ENCODE measurements around the gene TRIP12. TPM values are rescaled to one million over a fixed set of nuclear protein-coding genes. Genes with fewer than 3 reads are reported as not detected.

The TRIP12 gene
- total RNA-seq, 1 experiment from 2014 or later: 166 TPM

DNA sequence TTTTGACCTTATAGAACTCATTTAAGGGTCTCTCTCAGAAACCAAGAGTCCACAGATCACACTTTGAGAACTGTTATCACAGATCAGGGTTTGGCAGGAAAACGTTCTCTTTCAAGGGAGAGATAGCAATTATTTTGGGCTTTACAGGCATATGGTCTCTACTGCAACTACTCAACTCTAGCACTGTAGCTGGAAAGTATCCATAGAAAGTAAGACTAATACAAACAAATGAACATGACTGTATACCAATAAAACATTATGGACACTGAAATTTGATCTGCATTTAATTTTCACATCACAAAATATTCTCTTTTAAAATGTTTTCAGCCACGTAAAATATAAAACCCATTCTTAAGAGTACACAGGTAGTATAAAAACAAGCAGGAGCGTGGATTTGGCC, 100.5 kb downstream of the TRIP12 start:
- Histone ChIP-seq H3K79me2 (ENCODE audit: insufficient read depth, low read length) (no peaks in the 10 kb centered on the region), H2BK12ac (ENCODE audit: insufficient read length, low read depth, low read length) (no peak overlapping the region), H3K56ac (ENCODE audit: insufficient read length, low read depth, low read length) (no peak overlapping the region), H4K91ac (ENCODE audit: insufficient read length, low read depth, low read length) (no peak overlapping the region), H3K27ac (ENCODE audit: insufficient read length, low read depth, low read length) (no peak overlapping the region), H3K79me1 (ENCODE audit: insufficient read depth, low read depth, low read length, poor library complexity, severe bottlenecking) (no peaks in the 10 kb centered on the region), H3K4me2 (ENCODE audit: insufficient read depth, insufficient read length, low read length) (no peak overlapping the region), H2BK15ac (ENCODE audit: low read depth, low read length) (no peak overlapping the region), H3K23ac (ENCODE audit: insufficient read length, low read depth, low read length) (no peak overlapping the region), H3K23me2 (ENCODE audit: insufficient read length, low read depth, low read length, poor library complexity, severe bottlenecking) (no peaks in the 10 kb centered on the region), H4K20me1 (ENCODE audit: control insufficient read depth, insufficient read depth, insufficient read length) (no peaks in the 10 kb centered on the region), H3K9ac (ENCODE audit: extremely low read depth, insufficient read length, low read length) (no peak overlapping the region), H3K27me3 (ENCODE audit: insufficient read depth, low read length) (no peaks in the 10 kb centered on the region), H2BK5ac (ENCODE audit: insufficient read length, low read length) (no peak overlapping the region), H3K4me1 (ENCODE audit: insufficient read depth, low read length) (no peaks in the 10 kb centered on the region), H4K8ac (replicated peaks; ENCODE audit: insufficient read length, low read depth, low read length) (no peak overlapping the region), H2AFZ (ENCODE audit: low read length) (no peak overlapping the region), H3K18ac (ENCODE audit: insufficient read length, low read depth, low read length) (no peak overlapping the region), H3K9me3 (ENCODE audit: control insufficient read depth, low read depth, low read length) (no peaks in the 10 kb centered on the region), H3K14ac (ENCODE audit: insufficient read depth, low read length) (no peak overlapping the region), H2AK5ac (ENCODE audit: insufficient read length, low read length) (no peak overlapping the region), H3T11ph (ENCODE audit: low read length) (no peak overlapping the region), H4K5ac (ENCODE audit: insufficient read length, low read depth, low read length) (no peak overlapping the region), H2BK20ac (ENCODE audit: low read depth, low read length, poor library complexity, severe bottlenecking) (no peak overlapping the region), H3K4ac (ENCODE audit: low read depth, low read length) (no peak overlapping the region), H2BK120ac (ENCODE audit: low read depth, low read length, poor library complexity, severe bottlenecking) (no peak overlapping the region)
- 100% methylated on average over 1 of the region's 3 CpGs for WGBS (ENCODE audit: extremely low coverage, insufficient read length, low lambda C conversion rate)
- peaks cover 0 to 4% of the 10 kb centered on the region in 2 experiments; a peak in 1 of 4 replicates for H3K4me1 Mint-ChIP-seq
- 0 out of 7 replicates have a peak overlapping the region, but pooled peaks of 1 of the 3 experiments have one; percentile 32 for H3K27ac Mint-ChIP-seq
- peaks cover 8 to 43% (median 36%) of the 10 kb centered on the region in 3 experiments for H3K36me3 Mint-ChIP-seq (ENCODE audit: insufficient read depth in 1 of 3, low read depth in 3 of 3)
- no peaks in the 10 kb centered on the region for H3K27me3 Mint-ChIP-seq (ENCODE audit: low read depth)
- TF ChIP-seq, protein P1, sequence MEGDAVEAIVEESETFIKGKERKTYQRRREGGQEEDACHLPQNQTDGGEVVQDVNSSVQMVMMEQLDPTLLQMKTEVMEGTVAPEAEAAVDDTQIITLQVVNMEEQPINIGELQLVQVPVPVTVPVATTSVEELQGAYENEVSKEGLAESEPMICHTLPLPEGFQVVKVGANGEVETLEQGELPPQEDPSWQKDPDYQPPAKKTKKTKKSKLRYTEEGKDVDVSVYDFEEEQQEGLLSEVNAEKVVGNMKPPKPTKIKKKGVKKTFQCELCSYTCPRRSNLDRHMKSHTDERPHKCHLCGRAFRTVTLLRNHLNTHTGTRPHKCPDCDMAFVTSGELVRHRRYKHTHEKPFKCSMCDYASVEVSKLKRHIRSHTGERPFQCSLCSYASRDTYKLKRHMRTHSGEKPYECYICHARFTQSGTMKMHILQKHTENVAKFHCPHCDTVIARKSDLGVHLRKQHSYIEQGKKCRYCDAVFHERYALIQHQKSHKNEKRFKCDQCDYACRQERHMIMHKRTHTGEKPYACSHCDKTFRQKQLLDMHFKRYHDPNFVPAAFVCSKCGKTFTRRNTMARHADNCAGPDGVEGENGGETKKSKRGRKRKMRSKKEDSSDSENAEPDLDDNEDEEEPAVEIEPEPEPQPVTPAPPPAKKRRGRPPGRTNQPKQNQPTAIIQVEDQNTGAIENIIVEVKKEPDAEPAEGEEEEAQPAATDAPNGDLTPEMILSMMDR (conservative IDR thresholded peaks at IDR 0.05): no peak
- no peaks in the 10 kb centered on the region for H3K9me3 Mint-ChIP-seq
- no peak overlapping the region for H3K4me3 Mint-ChIP-seq
- no peak for DNase-seq

Data from H9 (cell line).